ENCODE measurements around the gene GLDC. TPM values are rescaled to one million over a fixed set of nuclear protein-coding genes. Genes with fewer than 3 reads are reported as not detected.

Gene GLDC
- total RNA-seq, 4 donors from 2014 or later, result 2.4 to 7.4 (median 4.8) TPM

GRCh38 chr9:6488395-6488794, 157.1 kb downstream of the GLDC start:
- no peak overlapping the region for H3K27ac ChIP-seq
- WGBS, result 95% methylated on average over 7 of the region's 7 CpGs
- no peak for TF ChIP-seq CTCF (IDR thresholded peaks at IDR 0.05)
- TF ChIP-seq POLR2AphosphoS5 (IDR thresholded peaks at IDR 0.05), result no peak
- no peak for TF ChIP-seq EP300 (IDR thresholded peaks at IDR 0.05)
- TF ChIP-seq POLR2A (IDR thresholded peaks at IDR 0.05), result no peak
- no peak overlapping the region for H3K4me3 ChIP-seq
- no peaks in the 10 kb centered on the region for H3K9me3 ChIP-seq
- DNase-seq (ENCODE audit: low spot score in 2 of 2), result no peak
- no peaks in the 10 kb centered on the region for H3K4me1 ChIP-seq
- no peaks in the 10 kb centered on the region for H3K27me3 ChIP-seq
- peaks cover 52% of the 10 kb centered on the region for H3K36me3 ChIP-seq

DNA sequence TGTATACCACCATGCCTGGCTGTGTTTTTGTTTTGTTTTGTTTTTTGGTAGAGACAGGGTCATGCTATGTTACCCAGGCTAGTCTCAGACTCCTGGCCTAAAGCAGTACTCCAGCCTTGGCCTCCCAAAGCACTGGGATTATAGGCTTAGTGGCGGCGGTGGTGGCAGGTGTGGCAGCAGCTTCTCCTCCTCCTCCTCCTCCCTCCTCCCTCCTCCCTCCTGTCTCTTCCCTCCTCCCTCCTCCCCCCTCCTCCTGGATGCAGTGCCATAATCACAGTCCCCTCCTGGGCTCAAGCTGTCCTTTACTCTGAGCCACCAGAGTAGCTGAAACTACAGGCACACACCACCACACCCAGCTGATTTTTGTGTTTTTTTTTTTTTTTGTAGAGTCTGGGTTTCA, 161.3 kb downstream of the GLDC start:
- no peak for DNase-seq (ENCODE audit: low spot score in 2 of 2)
- WGBS, result 93% methylated on average over 2 of the region's 2 CpGs
- H3K9me3 ChIP-seq, result no peaks in the 10 kb centered on the region
- TF ChIP-seq POLR2AphosphoS5 (IDR thresholded peaks at IDR 0.05), result no peak
- H3K36me3 ChIP-seq, result peaks cover 74% of the 10 kb centered on the region
- H3K4me3 ChIP-seq, result no peak overlapping the region
- H3K27me3 ChIP-seq, result no peaks in the 10 kb centered on the region
- H3K27ac ChIP-seq, result no peak overlapping the region
- no peaks in the 10 kb centered on the region for H3K4me1 ChIP-seq

Other genes with a start within 250 kb of the GLDC start
- gene UHRF2, start 232.5 kb downstream of the GLDC start, total RNA-seq, result 100 to 1,000 TPM in 2 of 4 donors, 10 to 100 TPM in 2; 25.5 to 120 (median 70.6) TPM
- 100 to 1,000 TPM in 1 of 4 donors, 10 to 100 TPM in 3; 39.0 to 113 (median 43.9) TPM for gene KDM4C, start 112.2 kb upstream of the GLDC start, total RNA-seq

Data from suprapubic skin (tissue), 4 donors.